A549 (cell line): ENCODE measurements around the gene ZSCAN20.

ENCODE experiments used
- CEBPB ChIP-seq, 2 experiments: fragments of >200 bp in 1 of 2; sonication (Bioruptor Twin) in 1 of 2; formaldehyde crosslinking in 1 of 2; IDR thresholded peaks; 2 replicates each; pipeline ENCODE4 v1.6.1; 2012 to 2016
- CHD4 ChIP-seq: fragments of 200-600 bp; sonication (generic); IDR thresholded peaks from 2 replicates; pipeline ENCODE4 v1.6.1; 2016; ENCODE audit warnings: antibody characterized with exemption, mild to moderate bottlenecking, borderline replicate concordance
- ELK1 ChIP-seq: fragments of 150-350 bp; IDR thresholded peaks from 2 replicates; pipeline ENCODE4 v1.6.1; 2014; ENCODE audit warnings: low read depth, mild to moderate bottlenecking, low read length
- EP300 ChIP-seq, 2 experiments: fragments of >200 bp; sonication (Bioruptor Twin); formaldehyde crosslinking; IDR thresholded peaks; 2 replicates in 1 of 2; 3 replicates in 1 of 2; pipeline ENCODE4 v1.6.1; 2016 to 2017
- ESRRA ChIP-seq: fragments of 150-350 bp; IDR thresholded peaks from 2 replicates; pipeline ENCODE4 v1.6.1; 2014; ENCODE audit warnings: mild to moderate bottlenecking, low read length, borderline replicate concordance
- JUN ChIP-seq, 2 experiments: fragments of >200 bp; sonication (Bioruptor Twin); formaldehyde crosslinking; IDR thresholded peaks; 2 replicates in 1 of 2; 3 replicates in 1 of 2; pipeline ENCODE4 v1.6.1; 2016 to 2017
- KDM5A ChIP-seq: fragments of 200-600 bp; sonication (generic); IDR thresholded peaks from 2 replicates; pipeline ENCODE4 v1.6.1; 2016; ENCODE audit warnings: antibody characterized with exemption, mild to moderate bottlenecking
- MAFK ChIP-seq: fragments of 450-650 bp; IDR thresholded peaks from 2 replicates; pipeline ENCODE4 v1.6.1; 2014; ENCODE audit not compliant: partially characterized antibody
- POLR2A ChIP-seq: IDR thresholded peaks from 2 replicates; pipeline ENCODE4 v1.6.1; 2012; ENCODE audit warnings: mild to moderate bottlenecking, low read length
- TP53 ChIP-seq: fragments of 250-450 bp; sonication (Bioruptor Pico); IDR thresholded peaks from 2 replicates; pipeline ENCODE4 v1.5.0; 2021; ENCODE audit warnings: mild to moderate bottlenecking, moderate library complexity
- USF2 ChIP-seq: fragments of 450-650 bp; IDR thresholded peaks from 2 replicates; pipeline ENCODE4 v1.6.1; 2014; ENCODE audit warnings: antibody characterized with exemption
- ZFP36 ChIP-seq: fragments of 450-650 bp; IDR thresholded peaks from 2 replicates; pipeline ENCODE4 v1.6.1; 2014; ENCODE audit warnings: borderline replicate concordance; ENCODE audit not compliant: partially characterized antibody
- TF ChIP-seq, protein P1 (sequence below): fragments of >200 bp; sonication (Bioruptor Twin); formaldehyde crosslinking; IDR thresholded peaks from 3 replicates; pipeline ENCODE4 v1.5.1; 2016
- TF ChIP-seq, protein P2 (sequence below): fragments of 250-450 bp; sonication (Bioruptor Pico); IDR thresholded peaks from 2 replicates; pipeline ENCODE4 v1.5.0; 2020; ENCODE audit warnings: low read depth, mild to moderate bottlenecking, moderate library complexity

GRCh38 chr1:33515607-33516006, 43.2 kb downstream of the ZSCAN20 start:
- TF ChIP-seq, protein P1, sequence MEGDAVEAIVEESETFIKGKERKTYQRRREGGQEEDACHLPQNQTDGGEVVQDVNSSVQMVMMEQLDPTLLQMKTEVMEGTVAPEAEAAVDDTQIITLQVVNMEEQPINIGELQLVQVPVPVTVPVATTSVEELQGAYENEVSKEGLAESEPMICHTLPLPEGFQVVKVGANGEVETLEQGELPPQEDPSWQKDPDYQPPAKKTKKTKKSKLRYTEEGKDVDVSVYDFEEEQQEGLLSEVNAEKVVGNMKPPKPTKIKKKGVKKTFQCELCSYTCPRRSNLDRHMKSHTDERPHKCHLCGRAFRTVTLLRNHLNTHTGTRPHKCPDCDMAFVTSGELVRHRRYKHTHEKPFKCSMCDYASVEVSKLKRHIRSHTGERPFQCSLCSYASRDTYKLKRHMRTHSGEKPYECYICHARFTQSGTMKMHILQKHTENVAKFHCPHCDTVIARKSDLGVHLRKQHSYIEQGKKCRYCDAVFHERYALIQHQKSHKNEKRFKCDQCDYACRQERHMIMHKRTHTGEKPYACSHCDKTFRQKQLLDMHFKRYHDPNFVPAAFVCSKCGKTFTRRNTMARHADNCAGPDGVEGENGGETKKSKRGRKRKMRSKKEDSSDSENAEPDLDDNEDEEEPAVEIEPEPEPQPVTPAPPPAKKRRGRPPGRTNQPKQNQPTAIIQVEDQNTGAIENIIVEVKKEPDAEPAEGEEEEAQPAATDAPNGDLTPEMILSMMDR = no peak
- TF ChIP-seq USF2 = no peak
- TF ChIP-seq JUN (IDR thresholded peaks at IDR 0.05) = no peak
- no peak for TF ChIP-seq KDM5A
- no peak for TF ChIP-seq POLR2A
- TF ChIP-seq ZFP36 = no peak
- TF ChIP-seq ESRRA = no peak
- no peak for TF ChIP-seq MAFK
- TF ChIP-seq CEBPB (IDR thresholded peaks at IDR 0.05) = no peak
- no peak for TF ChIP-seq CHD4
- TF ChIP-seq ELK1 = no peak
- TF ChIP-seq, protein P2, sequence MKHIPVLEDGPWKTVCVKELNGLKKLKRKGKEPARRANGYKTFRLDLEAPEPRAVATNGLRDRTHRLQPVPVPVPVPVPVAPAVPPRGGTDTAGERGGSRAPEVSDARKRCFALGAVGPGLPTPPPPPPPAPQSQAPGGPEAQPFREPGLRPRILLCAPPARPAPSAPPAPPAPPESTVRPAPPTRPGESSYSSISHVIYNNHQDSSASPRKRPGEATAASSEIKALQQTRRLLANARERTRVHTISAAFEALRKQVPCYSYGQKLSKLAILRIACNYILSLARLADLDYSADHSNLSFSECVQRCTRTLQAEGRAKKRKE (CRISPR knock-in tag) = no peak
- no peak for TF ChIP-seq TP53
- no peak for TF ChIP-seq EP300 (IDR thresholded peaks at IDR 0.05)
